Measurements from ENCODE around the gene CUL9.

Gene CUL9

GRCh38 chr6:43248791-43249190 is 66.8 kb downstream of the CUL9 start:
- H3K9ac ChIP-seq (ENCODE audit: low read depth, low read length), result no peak overlapping the region
- no peaks in the 10 kb centered on the region for H3K79me2 ChIP-seq (ENCODE audit: insufficient read depth, low read length)
- DNase-seq, result no peak
- H3K36me3 ChIP-seq (ENCODE audit: insufficient read depth, low read length), result no peaks in the 10 kb centered on the region
- no peaks in the 10 kb centered on the region for H4K20me1 ChIP-seq (ENCODE audit: insufficient read depth, low read length)
- no peak overlapping the region for H3K4me3 ChIP-seq (ENCODE audit: low read depth in 1 of 2, low read length in 2 of 2)
- TF ChIP-seq CTCF (IDR thresholded peaks at IDR 0.05; ENCODE audit: borderline replicate concordance, extremely low read depth, low read length, poor library complexity, severe bottlenecking) (no peak), EZH2 (IDR thresholded peaks at IDR 0.05; ENCODE audit: borderline replicate concordance, low read depth, low read length, severe bottlenecking) (no peak)
- no peak overlapping the region for H3K27ac ChIP-seq (ENCODE audit: low read length)
- no peak overlapping the region for H2AFZ ChIP-seq (ENCODE audit: low read depth, low read length)
- no peak overlapping the region for H3K4me2 ChIP-seq (ENCODE audit: insufficient read depth, low read length)
- ATAC-seq (ENCODE audit: insufficient read depth, low read depth), result no peak
- H3K4me1 ChIP-seq (ENCODE audit: insufficient read depth, low read length), result peaks cover 16% of the 10 kb centered on the region
- H3K9me3 ChIP-seq (ENCODE audit: insufficient read depth, low read length, severe bottlenecking), result no peaks in the 10 kb centered on the region
- H3K27me3 ChIP-seq (ENCODE audit: insufficient read depth, low read length, poor library complexity), result peaks cover 44% of the 10 kb centered on the region

GRCh38 chr6:43250992-43251373 is 69.0 kb downstream of the CUL9 start:
- H3K9ac ChIP-seq (ENCODE audit: low read depth, low read length), result no peak overlapping the region
- peaks cover 16% of the 10 kb centered on the region for H3K4me1 ChIP-seq (ENCODE audit: insufficient read depth, low read length)
- no peaks in the 10 kb centered on the region for H3K79me2 ChIP-seq (ENCODE audit: insufficient read depth, low read length)
- no peak overlapping the region for H3K4me3 ChIP-seq (ENCODE audit: low read depth in 1 of 2, low read length in 2 of 2)
- no peak overlapping the region for H2AFZ ChIP-seq (ENCODE audit: low read depth, low read length)
- H3K36me3 ChIP-seq (ENCODE audit: insufficient read depth, low read length), result no peaks in the 10 kb centered on the region
- no peak for TF ChIP-seq CTCF (IDR thresholded peaks at IDR 0.05; ENCODE audit: borderline replicate concordance, extremely low read depth, low read length, poor library complexity, severe bottlenecking)
- no peak for TF ChIP-seq EZH2 (IDR thresholded peaks at IDR 0.05; ENCODE audit: borderline replicate concordance, low read depth, low read length, severe bottlenecking)
- peaks cover 25% of the 10 kb centered on the region for H3K27me3 ChIP-seq (ENCODE audit: insufficient read depth, low read length, poor library complexity)
- H3K4me2 ChIP-seq (ENCODE audit: insufficient read depth, low read length), result no peak overlapping the region
- H4K20me1 ChIP-seq (ENCODE audit: insufficient read depth, low read length), result no peaks in the 10 kb centered on the region
- no peak overlapping the region for H3K27ac ChIP-seq (ENCODE audit: low read length)
- DNase-seq (no peak), ATAC-seq (ENCODE audit: insufficient read depth, low read depth) (no peak)
- H3K9me3 ChIP-seq (ENCODE audit: insufficient read depth, low read length, severe bottlenecking), result no peaks in the 10 kb centered on the region

GRCh38 chr6:43253401-43253800 is 71.4 kb downstream of the CUL9 start:
- no peaks in the 10 kb centered on the region for H3K79me2 ChIP-seq (ENCODE audit: insufficient read depth, low read length)
- H3K9ac ChIP-seq (ENCODE audit: low read depth, low read length), result no peak overlapping the region
- H3K4me2 ChIP-seq (ENCODE audit: insufficient read depth, low read length), result no peak overlapping the region
- ATAC-seq (ENCODE audit: insufficient read depth, low read depth) (no peak), DNase-seq (no peak)
- H3K9me3 ChIP-seq (ENCODE audit: insufficient read depth, low read length, severe bottlenecking), result no peaks in the 10 kb centered on the region
- H3K4me3 ChIP-seq (ENCODE audit: low read depth in 1 of 2, low read length in 2 of 2), result no peak overlapping the region
- H3K27ac ChIP-seq (ENCODE audit: low read length), result no peak overlapping the region
- no peaks in the 10 kb centered on the region for H3K36me3 ChIP-seq (ENCODE audit: insufficient read depth, low read length)
- H4K20me1 ChIP-seq (ENCODE audit: insufficient read depth, low read length), result no peaks in the 10 kb centered on the region
- TF ChIP-seq EZH2 (IDR thresholded peaks at IDR 0.05; ENCODE audit: borderline replicate concordance, low read depth, low read length, severe bottlenecking) (no peak), CTCF (IDR thresholded peaks at IDR 0.05; ENCODE audit: borderline replicate concordance, extremely low read depth, low read length, poor library complexity, severe bottlenecking) (no peak)
- H2AFZ ChIP-seq (ENCODE audit: low read depth, low read length), result no peak overlapping the region
- no peaks in the 10 kb centered on the region for H3K4me1 ChIP-seq (ENCODE audit: insufficient read depth, low read length)
- H3K27me3 ChIP-seq (ENCODE audit: insufficient read depth, low read length, poor library complexity), result peaks cover 30% of the 10 kb centered on the region
